H9 (cell line): ENCODE measurements around the gene ISG20L2. TPM values are rescaled to one million over a fixed set of nuclear protein-coding genes. Genes with fewer than 3 reads are reported as not detected.

Experiments used
- DNase-seq: peaks from one replicate; pipeline ENCODE4 v3.0.0-alpha.2; 2017
- H2AFZ ChIP-seq: one replicate; pipeline ENCODE4 v1.6.1; 2013; ENCODE audit warnings: mild to moderate bottlenecking, low read length, control low read depth, moderate library complexity
- H2AK5ac ChIP-seq: 2 replicates; pipeline ENCODE4 v1.6.1; 2013; ENCODE audit warnings: low read length, control low read depth, mixed read lengths; ENCODE audit not compliant: insufficient read length
- H2BK120ac ChIP-seq: one replicate; pipeline ENCODE4 v1.6.1; 2013; ENCODE audit warnings: low read depth, mild to moderate bottlenecking, low read length, control low read depth, inconsistent platforms; ENCODE audit not compliant: poor library complexity, severe bottlenecking
- H2BK12ac ChIP-seq: 2 replicates; pipeline ENCODE4 v1.6.1; 2013; ENCODE audit warnings: low read length, control low read depth, mixed read lengths, low read depth; ENCODE audit not compliant: insufficient read length
- H2BK15ac ChIP-seq: 2 replicates; pipeline ENCODE4 v1.6.1; 2013; ENCODE audit warnings: low read depth, low read length, control low read depth
- H2BK20ac ChIP-seq: one replicate; pipeline ENCODE4 v1.6.1; 2013; ENCODE audit warnings: low read depth, mild to moderate bottlenecking, low read length, control low read depth, inconsistent platforms; ENCODE audit not compliant: poor library complexity, severe bottlenecking
- H2BK5ac ChIP-seq: 2 replicates; pipeline ENCODE4 v1.6.1; 2013; ENCODE audit warnings: low read length, control low read depth, mixed read lengths; ENCODE audit not compliant: insufficient read length
- H3K14ac ChIP-seq: 2 replicates; pipeline ENCODE4 v1.6.1; 2013; ENCODE audit warnings: low read length, control low read depth; ENCODE audit not compliant: insufficient read depth
- H3K18ac ChIP-seq: 2 replicates; pipeline ENCODE4 v1.6.1; 2013; ENCODE audit warnings: low read depth, mild to moderate bottlenecking, mixed read lengths, low read length, control low read depth; ENCODE audit not compliant: insufficient read length
- H3K23ac ChIP-seq: 2 replicates; pipeline ENCODE4 v1.6.1; 2013; ENCODE audit warnings: low read length, control low read depth, mixed read lengths, low read depth; ENCODE audit not compliant: insufficient read length
- H3K23me2 ChIP-seq: 2 replicates; pipeline ENCODE4 v1.6.1; 2013; ENCODE audit warnings: low read depth, mild to moderate bottlenecking, mixed read lengths, low read length, control low read depth; ENCODE audit not compliant: insufficient read length, poor library complexity, severe bottlenecking
- H3K27ac ChIP-seq: 2 replicates; pipeline ENCODE4 v1.5.1; 2013; ENCODE audit warnings: low read length, control low read depth, mixed read lengths, low read depth; ENCODE audit not compliant: insufficient read length
- H3K27me3 ChIP-seq: 2 replicates; pipeline ENCODE4 v1.6.1; 2013; ENCODE audit warnings: low read length, control low read depth, inconsistent platforms; ENCODE audit not compliant: insufficient read depth
- H3K4ac ChIP-seq: 2 replicates; pipeline ENCODE4 v1.6.1; 2013; ENCODE audit warnings: low read depth, mild to moderate bottlenecking, control low read depth, inconsistent platforms, low read length, moderate library complexity
- H3K4me1 ChIP-seq: 2 replicates; pipeline ENCODE4 v1.6.1; 2013; ENCODE audit warnings: low read length, control low read depth, inconsistent platforms; ENCODE audit not compliant: insufficient read depth
- H3K4me2 ChIP-seq: 2 replicates; pipeline ENCODE4 v1.6.1; 2013; ENCODE audit warnings: low read length, control low read depth, mixed read lengths; ENCODE audit not compliant: insufficient read length, insufficient read depth
- H3K56ac ChIP-seq: 2 replicates; pipeline ENCODE4 v1.6.1; 2013; ENCODE audit warnings: low read depth, mild to moderate bottlenecking, mixed read lengths, low read length, control low read depth; ENCODE audit not compliant: insufficient read length
- H3K79me1 ChIP-seq: 2 replicates; pipeline ENCODE4 v1.6.1; 2013; ENCODE audit warnings: low read depth, mild to moderate bottlenecking, moderate library complexity, low read length, control low read depth, inconsistent platforms; ENCODE audit not compliant: insufficient read depth, poor library complexity, severe bottlenecking
- H3K79me2 ChIP-seq: 2 replicates; pipeline ENCODE4 v1.6.1; 2013; ENCODE audit warnings: low read length, control low read depth, inconsistent platforms; ENCODE audit not compliant: insufficient read depth
- H3K9ac ChIP-seq: 2 replicates; pipeline ENCODE4 v1.6.1; 2013; ENCODE audit warnings: low read length, control low read depth, mixed read lengths; ENCODE audit not compliant: insufficient read length; ENCODE audit errors: extremely low read depth
- H3K9me3 ChIP-seq: one replicate; pipeline ENCODE4 v1.6.1; 2013; ENCODE audit warnings: low read depth, low read length, inconsistent platforms; ENCODE audit not compliant: control insufficient read depth
- H3T11ph ChIP-seq: one replicate; pipeline ENCODE4 v1.6.1; 2013; ENCODE audit warnings: mild to moderate bottlenecking, low read length, control low read depth, inconsistent platforms
- H4K20me1 ChIP-seq: one replicate; pipeline ENCODE4 v1.6.1; 2013; ENCODE audit not compliant: control insufficient read depth, insufficient read length, insufficient read depth
- H4K5ac ChIP-seq: 2 replicates; pipeline ENCODE4 v1.6.1; 2013; ENCODE audit warnings: low read depth, mild to moderate bottlenecking, mixed read lengths, low read length, control low read depth; ENCODE audit not compliant: insufficient read length
- H4K8ac ChIP-seq: replicated peaks from 2 replicates; pipeline ENCODE4 v1.6.1; 2013; ENCODE audit warnings: low read length, control low read depth, mixed read lengths, low read depth; ENCODE audit not compliant: insufficient read length
- H4K91ac ChIP-seq: 2 replicates; pipeline ENCODE4 v1.6.1; 2013; ENCODE audit warnings: low read depth, mild to moderate bottlenecking, moderate library complexity, mixed read lengths, low read length, control low read depth; ENCODE audit not compliant: insufficient read length
- H3K27ac Mint-ChIP-seq, 3 experiments: 2 replicates in 2 of 3; 3 replicates in 1 of 3; pipeline ENCODE4 v1.8.0; 2020 to 2021; ENCODE audit warnings: mixed read lengths in 3 of 3, mild to moderate bottlenecking in 1 of 3, moderate library complexity in 1 of 3
- H3K27me3 Mint-ChIP-seq: 2 replicates; pipeline ENCODE4 v1.8.0; 2021; ENCODE audit warnings: low read depth, mild to moderate bottlenecking, moderate library complexity, mixed read lengths
- H3K36me3 Mint-ChIP-seq, 3 experiments: 2 replicates in 2 of 3; 3 replicates in 1 of 3; pipeline ENCODE4 v1.8.0; 2020 to 2021; ENCODE audit warnings: low read depth in 3 of 3, mixed read lengths in 3 of 3; ENCODE audit not compliant: insufficient read depth in 1 of 3
- H3K4me1 Mint-ChIP-seq, 2 experiments: 2 replicates each; pipeline ENCODE4 v1.8.0; 2020; ENCODE audit warnings: mixed read lengths in 2 of 2
- H3K4me3 Mint-ChIP-seq, 2 experiments: 2 replicates in 1 of 2; 3 replicates in 1 of 2; pipeline ENCODE4 v1.8.0; 2020 to 2021; ENCODE audit warnings: mild to moderate bottlenecking in 2 of 2, mixed read lengths in 2 of 2, moderate library complexity in 1 of 2
- H3K9me3 Mint-ChIP-seq, 2 experiments: 2 replicates in 1 of 2; 3 replicates in 1 of 2; pipeline ENCODE4 v1.8.0; 2020; ENCODE audit warnings: mild to moderate bottlenecking in 2 of 2, mixed read lengths in 2 of 2, moderate library complexity in 1 of 2
- WGBS: extraction: QIAGEN DNeasy Blood & Tissue Kit; methylation state at CpG from one replicate; pipeline ENCODE4 v1.1.7; 2013; ENCODE audit warnings: missing lambda C conversion rate, low lambda C conversion rate, mixed read lengths; ENCODE audit not compliant: insufficient read length; ENCODE audit errors: extremely low coverage; 5-methylcytosine and 5-hydroxymethylcytosine counted together
- total RNA-seq: library from RNA; stranded (reverse); gene quantifications from 2 replicates; pipeline ENCODE4 v1.2.1, GENCODE V29; 2021
- TF ChIP-seq, protein P1 (sequence below): fragments of 200-600 bp; sonication (generic); conservative IDR thresholded peaks from 3 replicates; pipeline ENCODE4 v1.8.0; 2021; ENCODE audit warnings: antibody characterized with exemption, mild to moderate bottlenecking

ISG20L2 gene
- total RNA-seq, 1 experiment from 2014 or later: 57.6 TPM

GRCh38 chr1:156704166-156704711 lies 24.3 kb downstream of the ISG20L2 start:
- Histone ChIP-seq H4K20me1 (no peaks in the 10 kb centered on the region), H2BK5ac (no peak overlapping the region), H3K27ac (no peak overlapping the region), H3K18ac (no peak overlapping the region), H2AFZ (no peak overlapping the region), H2BK20ac (no peak overlapping the region), H2BK120ac (no peak overlapping the region), H3K9ac (peak overlapping the region; percentile 1), H3K4me2 (peak overlapping the region; percentile 83), H3K23me2 (peaks cover 39% of the 10 kb centered on the region), H3K27me3 (peaks cover 3% of the 10 kb centered on the region; the same call in 1 of the 2 replicates), H3K4me1 (peaks cover 12% of the 10 kb centered on the region; the same call in 1 of the 2 replicates), H3K79me1 (no peaks in the 10 kb centered on the region), H2AK5ac (no peak overlapping the region), H4K5ac (no peak overlapping the region), H3T11ph (no peak overlapping the region), H2BK15ac (no peak overlapping the region), H3K56ac (no peak overlapping the region), H3K4ac (no peak overlapping the region), H4K91ac (no peak overlapping the region), H3K14ac (no peak overlapping the region), H3K23ac (no peak overlapping the region), H4K8ac (no peak overlapping the region), H3K79me2 (no peaks in the 10 kb centered on the region), H3K9me3 (no peaks in the 10 kb centered on the region), H2BK12ac (no peak overlapping the region)
- no peak for DNase-seq
- H3K4me3 Mint-ChIP-seq: peak overlapping the region; percentile 74 to 91
- no CpG with 5 or more reads among the region's 10 CpGs for WGBS
- H3K9me3 Mint-ChIP-seq: no peaks in the 10 kb centered on the region; a peak in 1 of 5 replicates
- peaks cover 37% of the 10 kb centered on the region for H3K27me3 Mint-ChIP-seq
- H3K27ac Mint-ChIP-seq: peak overlapping the region in 1 of 3 experiments; percentile 41; a peak in 1 of 7 replicates
- H3K36me3 Mint-ChIP-seq: peaks cover 11 to 34% (median 24%) of the 10 kb centered on the region in 3 experiments
- TF ChIP-seq, protein P1, sequence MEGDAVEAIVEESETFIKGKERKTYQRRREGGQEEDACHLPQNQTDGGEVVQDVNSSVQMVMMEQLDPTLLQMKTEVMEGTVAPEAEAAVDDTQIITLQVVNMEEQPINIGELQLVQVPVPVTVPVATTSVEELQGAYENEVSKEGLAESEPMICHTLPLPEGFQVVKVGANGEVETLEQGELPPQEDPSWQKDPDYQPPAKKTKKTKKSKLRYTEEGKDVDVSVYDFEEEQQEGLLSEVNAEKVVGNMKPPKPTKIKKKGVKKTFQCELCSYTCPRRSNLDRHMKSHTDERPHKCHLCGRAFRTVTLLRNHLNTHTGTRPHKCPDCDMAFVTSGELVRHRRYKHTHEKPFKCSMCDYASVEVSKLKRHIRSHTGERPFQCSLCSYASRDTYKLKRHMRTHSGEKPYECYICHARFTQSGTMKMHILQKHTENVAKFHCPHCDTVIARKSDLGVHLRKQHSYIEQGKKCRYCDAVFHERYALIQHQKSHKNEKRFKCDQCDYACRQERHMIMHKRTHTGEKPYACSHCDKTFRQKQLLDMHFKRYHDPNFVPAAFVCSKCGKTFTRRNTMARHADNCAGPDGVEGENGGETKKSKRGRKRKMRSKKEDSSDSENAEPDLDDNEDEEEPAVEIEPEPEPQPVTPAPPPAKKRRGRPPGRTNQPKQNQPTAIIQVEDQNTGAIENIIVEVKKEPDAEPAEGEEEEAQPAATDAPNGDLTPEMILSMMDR: no peak
- peaks cover 55 to 62% of the 10 kb centered on the region in 2 experiments for H3K4me1 Mint-ChIP-seq
